Cortex of kidney (tissue), 1 donor: Measurements from ENCODE around the gene C12orf76.
"Not testable (repeated sequence)": the region's sequence is repeated elsewhere in the genome, so short reads cannot be mapped to it uniquely, and the experiment has no call there.

ENCODE experiments used
- DNase-seq: peaks from one replicate; lab custom pipeline; 2025; lab: John Stamatoyannopoulos, UW

C12orf76 gene

DNA sequence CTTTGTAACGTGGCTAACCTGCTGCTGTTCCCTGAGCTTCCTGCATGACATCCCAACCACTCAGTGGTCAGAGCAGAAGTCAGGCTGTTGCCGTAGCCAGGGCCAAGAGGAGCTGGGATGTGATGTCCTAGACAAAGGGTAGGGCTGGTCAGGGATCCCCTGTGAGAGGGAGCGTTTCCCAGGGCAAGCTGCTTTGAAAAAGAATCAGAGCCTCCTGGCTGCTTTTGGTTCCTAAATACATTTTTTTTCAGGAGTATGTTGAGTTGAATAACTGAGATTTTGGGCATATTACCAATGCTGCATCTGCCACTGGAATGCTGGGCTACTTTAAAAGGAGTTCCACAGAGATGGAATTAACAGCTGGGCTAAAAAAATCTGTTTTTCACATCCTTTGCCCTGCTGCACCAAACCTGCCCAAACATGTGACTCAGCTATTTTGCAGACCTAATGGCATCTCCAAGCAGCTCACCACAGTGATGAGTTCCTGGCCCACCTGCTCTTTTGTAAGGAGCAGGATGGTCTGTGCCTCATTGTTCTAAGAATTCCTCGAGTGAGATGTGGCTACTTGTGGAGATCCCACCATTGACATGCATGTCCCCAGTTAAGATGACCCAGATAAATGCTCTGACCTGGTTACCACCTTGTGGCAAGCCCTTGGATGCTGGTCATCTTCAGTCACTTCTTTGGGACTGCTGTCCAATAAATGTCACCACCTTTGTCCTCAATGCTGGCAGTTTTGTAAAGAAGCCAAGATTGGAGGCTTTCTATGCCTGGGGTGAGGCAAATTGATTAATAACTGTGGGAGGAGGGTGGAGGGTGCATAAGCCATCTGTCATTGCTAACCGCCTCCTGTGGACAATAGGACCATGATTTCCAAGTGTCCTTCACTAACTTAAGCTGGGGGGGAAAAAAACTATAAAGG lies 25.0 kb downstream of the C12orf76 start:
- no peak for DNase-seq

DNA sequence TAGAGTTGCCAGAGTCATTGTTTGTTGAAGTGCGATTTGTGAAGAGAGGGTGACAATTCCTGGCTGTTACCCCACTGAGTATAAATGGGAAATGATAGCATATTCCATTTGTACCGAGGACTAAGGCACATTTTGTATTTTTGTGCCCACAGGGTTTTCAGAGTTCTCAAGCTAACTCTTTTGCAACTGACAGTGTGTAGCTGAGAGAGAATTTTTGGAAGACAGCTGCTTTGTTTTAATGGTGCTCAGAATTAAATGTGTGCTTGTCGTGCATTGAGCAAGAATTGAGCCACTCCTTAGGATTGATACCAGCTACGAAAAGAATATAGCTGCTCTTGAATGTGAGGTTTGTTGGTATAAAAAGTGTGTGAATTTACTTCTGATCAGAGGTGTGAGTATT lies 27.4 kb downstream of the C12orf76 start:
- DNase-seq = no peak

DNA sequence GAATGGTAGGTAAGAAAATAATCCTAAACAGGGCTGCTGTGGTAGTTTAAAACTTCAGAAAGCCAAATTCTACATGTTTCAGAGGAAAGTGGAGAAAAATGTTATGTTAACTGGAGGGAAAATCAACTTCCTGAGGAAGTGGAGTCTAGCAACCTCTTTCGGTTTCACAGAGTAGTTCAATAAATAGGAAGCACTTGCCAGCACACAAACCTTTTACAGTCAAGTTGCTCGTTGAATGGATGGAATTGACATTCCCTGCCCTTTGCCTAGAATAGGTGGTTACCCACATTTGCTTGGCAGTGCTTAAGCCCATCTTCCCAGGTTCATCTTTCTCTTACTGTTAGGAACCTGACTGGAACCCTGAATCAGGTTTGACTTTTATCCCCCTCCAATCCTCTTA lies 33.2 kb downstream of the C12orf76 start:
- no peak for DNase-seq

DNA sequence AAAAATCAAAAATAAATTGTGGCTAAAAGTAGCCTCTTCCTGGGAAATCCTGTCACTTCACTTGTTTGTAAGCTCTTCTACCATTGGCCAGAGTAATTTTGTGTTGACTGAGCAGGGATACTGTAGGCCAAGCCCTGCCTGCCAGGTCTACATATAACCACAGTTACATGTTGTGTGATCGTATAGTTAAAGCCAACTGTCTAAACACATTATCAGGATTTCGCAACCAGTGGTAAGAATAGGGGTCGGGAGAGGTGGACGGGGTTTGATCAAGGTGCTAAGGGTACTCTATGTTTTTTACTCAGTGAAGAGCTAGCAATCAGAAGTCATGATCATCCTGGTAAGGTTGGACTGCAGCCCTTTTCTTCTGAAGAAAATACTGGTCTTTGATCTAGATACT lies 35.7 kb downstream of the C12orf76 start:
- DNase-seq = no peak

DNA sequence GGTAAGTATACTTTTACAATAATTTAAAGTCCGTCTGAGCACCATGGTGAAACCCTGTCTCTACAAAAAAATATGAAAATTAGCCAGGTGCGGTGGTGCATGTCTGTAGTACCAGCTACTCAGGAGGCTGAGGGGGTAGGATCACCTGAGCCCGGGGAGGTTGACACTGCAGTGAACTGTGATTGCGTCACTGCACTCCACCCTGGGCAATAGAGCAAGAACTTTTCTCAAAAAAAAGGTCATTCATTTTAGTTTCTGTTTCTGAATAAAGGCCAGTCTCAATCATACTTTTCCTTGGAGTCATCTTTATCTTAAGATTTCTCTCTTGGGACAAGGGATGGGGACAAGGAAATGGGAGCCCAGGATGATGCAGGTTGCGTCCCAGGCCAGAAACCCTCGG lies 36.2 kb downstream of the C12orf76 start:
- DNase-seq = no peak

DNA sequence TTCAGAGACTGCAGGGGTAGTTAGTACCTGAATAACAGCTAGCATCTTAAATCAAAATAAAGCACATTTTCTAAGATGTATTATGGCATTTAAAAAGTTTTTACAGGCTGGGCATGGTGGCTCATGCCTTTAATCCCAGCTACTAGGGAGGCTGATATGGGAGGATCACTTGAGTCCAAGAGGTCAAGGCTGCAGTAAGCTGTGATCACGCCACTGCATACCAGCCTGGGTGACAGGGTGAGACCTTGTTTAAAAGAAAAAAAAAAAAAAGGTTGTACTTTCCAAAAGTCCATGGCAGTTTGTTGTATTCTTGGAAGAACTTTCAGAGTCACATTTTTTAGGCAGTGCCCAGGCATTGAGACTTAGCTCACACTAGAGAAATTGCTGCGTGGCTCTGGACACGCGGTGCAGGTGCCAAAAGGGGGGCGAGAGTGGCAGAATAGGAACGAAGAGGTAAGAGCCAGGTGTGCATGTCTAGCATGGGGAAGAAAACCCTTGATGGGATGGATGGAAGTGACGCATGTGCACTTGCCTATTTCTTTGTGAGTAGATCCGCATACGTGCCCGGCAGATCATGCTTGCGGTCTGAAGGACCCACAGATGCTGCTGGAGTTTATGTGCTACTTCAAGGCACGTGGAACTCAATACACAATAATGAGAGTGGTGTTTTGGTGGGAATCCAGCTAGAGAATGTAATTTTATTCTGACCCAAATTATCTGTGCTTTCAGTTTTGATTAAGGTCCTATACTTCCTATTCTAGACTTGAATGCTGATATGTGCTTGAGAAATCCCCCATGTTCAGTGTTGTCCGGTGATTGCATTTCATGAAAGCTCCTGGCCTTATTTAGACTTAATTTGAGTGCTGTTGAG lies 37.2 kb downstream of the C12orf76 start:
- no peak for DNase-seq

DNA sequence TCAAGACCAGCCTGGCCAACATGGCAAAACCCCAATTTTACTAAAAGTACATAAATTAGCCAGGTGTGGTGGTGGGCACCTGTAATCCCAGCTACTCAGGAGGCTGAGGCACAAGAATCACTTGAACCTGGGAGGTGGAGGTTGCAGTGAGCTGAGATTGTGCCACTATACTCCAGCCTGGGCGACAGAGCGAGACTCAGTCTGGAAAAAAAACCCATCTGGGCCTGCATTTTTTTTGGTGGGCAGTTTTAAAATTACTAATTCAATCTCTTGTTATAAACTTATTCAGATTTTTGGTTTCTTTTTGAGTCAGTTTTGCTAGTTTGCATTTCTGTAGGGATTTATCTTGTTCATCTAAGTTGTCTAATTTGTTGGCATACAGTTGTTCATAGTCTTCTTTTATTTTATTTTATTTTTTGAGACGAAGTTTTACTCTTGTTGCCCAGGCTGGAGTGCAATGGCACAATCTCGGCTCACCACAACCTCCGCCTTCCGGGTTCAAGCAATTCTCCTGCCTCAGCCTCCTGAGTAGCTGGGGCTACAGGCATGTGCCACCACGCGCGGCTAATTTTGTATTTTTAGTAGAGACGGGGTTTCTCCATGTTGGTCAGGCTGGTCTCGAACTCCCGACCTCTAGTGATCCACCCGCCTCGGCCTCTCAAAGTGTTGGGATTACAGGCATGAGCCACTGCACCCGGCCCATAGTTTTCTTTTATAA lies 39.5 kb downstream of the C12orf76 start:
- not testable (repeated sequence) for DNase-seq

DNA sequence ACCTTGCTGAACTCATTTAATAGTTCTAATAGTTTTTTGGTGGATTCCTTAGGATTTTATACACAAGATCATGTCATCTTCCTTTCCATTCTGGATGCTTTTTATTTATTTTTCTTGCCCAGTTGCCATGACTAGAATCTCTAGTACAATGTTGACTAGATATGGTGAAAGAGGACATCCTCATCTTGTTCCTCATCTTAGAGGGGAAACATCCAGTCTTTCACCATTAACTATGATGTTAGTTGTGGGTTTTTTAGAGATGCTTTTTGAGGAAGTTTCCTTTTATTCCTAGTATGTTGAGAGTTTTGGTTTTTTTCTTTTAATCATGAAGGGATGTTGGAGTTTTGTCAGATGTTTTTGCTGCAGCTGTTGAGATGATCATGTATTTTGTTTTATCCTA lies 40.4 kb downstream of the C12orf76 start:
- DNase-seq = no peak

DNA sequence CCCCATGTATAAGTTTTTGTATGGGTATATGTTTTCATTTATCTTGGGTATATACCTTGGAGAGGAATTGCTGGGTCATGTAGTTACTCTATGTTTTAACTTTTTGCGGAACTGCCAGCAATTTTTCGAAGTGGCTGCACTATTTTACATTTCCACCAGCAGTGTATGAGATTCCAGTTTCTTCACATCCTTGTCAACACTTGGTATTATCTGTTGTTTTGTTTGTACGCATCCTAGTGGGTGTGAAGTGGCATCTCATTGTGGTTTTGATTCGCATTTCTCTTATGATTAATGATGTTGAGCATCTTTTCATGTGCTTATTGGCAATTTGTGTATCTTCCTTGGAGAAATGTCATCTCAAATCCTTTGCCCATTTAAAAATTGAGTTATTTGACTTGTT lies 42.2 kb downstream of the C12orf76 start:
- no peak for DNase-seq

DNA sequence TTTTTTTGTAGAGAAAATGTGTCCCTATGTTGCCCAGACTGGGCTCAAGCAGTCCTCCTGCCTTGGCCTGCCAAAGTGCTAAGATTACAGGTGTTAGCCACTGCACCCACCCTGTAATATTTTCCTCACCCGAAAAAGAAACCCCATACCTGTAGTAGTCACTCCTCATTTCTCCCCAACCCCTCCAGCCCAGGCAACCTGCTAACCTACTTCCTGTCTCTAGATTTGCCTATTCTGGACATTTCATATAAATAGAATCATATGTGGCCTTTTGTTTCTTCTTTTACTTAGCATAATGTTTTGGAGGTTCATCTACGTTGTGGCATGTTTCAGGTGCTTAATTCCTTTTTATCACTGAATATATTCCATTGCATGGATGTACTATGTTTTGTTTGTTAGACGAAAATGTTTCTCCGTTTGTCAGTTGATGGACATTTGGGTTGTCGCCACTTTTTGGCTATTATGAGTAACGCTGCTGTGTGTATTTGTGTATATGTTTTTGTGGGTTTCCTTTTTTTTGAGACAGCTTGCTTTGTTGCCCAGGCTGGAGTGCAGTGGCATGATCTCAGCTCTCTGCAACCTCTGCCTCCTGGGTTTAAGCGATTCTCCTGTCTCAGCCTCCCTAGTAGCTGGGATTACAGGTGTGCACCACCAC lies 42.9 kb downstream of the C12orf76 start:
- no peak for DNase-seq

DNA sequence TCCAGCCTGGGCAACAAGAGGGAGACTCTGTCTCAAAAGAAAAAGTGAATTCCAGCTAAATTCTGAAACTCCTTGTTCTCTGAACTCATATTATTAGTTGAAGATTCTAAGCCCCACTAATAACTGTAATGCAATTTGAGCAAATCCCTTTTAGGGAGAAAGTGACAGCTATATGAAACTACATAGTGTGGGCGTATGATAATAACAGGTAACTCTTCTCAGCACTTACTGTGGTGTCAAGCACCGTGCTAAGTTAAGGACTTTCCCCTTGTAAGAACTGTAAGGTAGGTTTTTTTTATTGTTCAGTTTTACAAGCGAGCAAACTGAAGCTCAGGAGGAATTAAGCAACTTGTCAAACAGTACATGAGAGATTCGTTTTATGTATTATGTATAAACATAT lies 43.7 kb downstream of the C12orf76 start:
- DNase-seq = no peak

DNA sequence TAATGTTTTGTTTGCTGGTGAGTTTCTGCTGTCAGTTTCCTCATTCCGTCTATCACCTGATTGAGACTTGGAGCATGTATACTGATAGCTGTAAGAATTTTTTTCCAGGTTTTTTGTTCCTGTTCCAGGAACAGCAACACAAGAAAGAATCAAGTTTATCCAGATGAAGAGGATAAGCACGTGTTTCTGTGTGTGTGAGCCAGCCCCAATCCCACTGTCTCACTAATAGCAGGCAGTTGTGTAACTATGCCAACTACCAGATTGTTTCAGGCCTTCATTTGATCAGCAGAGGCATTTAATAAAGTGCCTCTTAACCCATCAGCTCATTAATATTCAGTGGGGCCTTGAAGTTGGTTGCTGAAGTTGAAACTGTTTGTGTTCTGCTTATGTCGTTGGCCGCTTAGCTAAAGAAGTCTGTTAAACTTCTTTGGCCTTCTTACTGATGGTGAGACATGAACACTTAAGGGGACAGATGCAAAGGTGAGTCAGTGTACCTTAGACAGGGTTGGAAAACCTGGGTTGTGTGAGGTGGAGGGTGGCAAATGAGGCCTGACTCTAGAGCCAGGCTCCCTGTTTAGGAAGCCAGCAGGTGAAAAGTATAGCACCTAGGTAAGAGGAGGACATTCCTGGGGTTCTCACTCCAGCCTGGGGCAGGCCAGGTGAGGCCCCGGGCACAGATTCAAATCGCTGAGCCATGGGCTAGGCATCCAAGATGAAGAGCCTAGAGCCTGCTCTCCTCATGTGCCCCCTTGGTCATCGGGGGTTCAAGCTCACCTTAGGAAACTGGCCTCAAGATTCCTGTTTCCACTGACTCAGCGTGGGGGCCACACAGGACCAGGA lies 45.4 kb downstream of the C12orf76 start:
- DNase-seq = no peak

DNA sequence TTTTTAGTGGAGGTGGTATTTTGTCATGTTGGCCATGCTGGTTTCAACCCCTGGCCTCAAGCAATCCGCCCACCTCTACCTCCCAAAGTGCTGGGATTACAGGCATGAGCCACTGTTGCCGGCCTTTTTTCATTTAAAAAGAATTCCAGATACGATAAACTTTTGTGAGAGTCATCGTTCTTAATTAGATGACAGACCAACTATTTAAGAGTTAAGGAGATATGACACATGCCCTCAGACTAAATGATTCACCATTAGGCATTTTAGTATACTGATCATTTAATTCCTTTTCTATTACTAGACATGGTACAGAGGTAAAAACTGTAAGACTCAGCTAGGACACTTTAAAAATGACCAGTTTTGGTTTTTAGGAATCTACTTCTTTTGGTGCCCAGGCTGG lies 46.7 kb downstream of the C12orf76 start:
- DNase-seq = no peak

DNA sequence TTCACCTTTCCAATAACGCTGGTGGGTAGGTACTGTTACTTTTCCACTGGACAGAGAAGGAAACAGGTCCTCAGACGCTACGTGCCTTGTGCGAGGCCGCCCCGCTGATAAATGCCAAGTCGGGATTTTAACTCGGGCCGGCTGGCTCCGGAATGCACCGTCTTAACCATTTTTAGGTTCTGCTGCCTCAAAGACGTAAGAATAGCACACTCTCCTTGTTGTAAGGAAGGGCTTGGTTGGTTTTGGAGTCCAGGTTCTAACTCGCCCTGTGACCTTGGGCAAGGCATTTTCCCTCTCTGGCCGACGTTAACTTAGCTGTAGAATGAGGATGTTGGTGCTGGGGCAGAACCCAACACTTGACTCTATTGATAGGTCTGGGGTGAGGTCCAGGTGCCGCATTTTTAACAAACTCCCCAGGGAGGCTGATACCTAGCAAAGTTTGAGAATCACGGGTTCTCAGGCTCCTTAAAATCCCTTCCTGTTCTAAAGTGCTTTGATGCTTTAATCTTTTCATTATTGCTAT lies 48.3 kb downstream of the C12orf76 start:
- no peak for DNase-seq

DNA sequence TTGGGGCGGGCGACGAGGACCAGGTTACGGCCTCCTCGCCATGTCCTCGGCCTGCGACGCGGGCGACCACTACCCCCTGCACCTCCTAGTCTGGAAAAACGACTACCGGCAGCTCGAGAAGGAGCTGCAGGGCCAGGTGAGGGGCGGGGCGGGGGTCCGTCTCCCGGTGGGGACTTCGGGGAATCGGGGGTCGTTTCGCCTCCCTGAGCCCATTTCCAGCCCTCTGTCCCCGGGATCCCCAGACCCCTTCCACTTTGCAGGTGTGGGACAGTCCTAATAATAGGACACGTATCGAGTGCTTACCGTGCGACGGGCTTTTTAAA lies 48.7 kb downstream of the C12orf76 start:
- DNase-seq = no peak

DNA sequence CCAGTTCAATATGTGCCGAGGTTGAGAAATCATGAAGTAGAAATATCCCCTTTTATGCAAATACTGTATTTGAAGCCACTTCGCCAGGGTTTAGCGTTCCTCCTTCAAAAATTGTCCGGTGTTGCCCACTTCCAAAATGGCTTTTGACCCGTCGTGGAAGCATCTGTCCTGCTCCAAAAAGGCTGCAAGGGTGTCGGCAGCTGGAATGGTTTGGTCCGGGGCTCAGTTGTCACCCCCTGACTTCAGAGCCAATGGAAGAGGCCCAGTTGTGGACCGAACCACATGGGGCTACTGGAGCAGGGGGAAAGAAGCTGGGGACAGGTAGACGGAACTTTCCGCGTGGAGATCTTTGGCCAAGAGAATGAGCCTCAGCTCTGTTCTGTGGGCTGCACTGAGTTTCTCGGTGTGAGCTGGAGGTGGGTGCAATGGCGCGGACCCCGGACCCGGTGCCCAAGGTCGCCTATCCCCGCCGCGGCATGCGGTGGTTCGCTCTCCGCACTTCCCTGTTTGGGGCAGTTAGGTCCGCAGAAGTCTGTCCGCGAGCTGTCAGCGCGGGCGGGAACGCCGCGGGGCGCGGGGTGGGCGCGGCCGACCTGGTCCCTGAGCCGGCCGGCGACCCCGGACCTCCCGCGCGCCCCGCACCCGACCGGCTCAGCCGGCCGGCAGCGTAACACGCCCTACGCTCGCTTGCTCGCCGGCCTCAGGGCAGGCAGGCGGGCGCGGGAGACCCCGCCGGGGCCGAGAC lies 49.2 kb downstream of the C12orf76 start, which contains the start of gene ANKRD13A:
Gene ANKRD13A, plus strand, starts transcription at position 527 of the 745 bp plus-strand sequence. CDS start 259 bp downstream, outside the sequence.
- DNase-seq = peak; percentile 9

DNA sequence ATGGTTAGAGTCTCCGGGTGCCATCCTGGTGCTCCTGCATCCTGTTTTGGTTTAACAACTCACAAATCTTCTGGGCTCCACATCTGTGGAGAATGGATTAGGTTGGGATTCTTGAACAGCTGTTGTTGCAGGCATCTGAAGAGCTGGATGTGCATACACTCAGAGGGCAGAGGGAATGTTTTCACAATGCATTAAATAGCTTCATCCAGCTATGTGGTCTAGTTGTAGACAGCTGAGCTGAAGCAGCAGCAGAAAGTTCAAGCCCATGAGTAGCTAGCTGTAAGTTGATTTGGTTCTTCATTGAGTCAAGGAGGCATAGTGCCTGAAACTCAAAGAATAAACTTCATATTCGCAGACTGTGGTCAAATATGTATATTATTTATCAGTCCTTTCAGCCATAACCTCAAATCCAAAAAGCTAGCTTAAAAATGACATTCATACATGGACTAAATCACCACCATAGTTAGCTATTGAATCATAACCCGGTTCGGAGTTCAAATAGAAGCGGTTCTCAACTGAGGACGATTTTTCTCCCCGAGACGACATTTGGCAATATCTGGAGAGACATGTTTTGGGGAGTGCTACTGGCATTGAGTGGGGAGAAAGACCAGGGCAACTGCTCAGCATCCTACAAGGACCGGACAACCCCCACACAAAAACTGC lies 50.0 kb downstream of the C12orf76 start:
- no peak for DNase-seq

DNA sequence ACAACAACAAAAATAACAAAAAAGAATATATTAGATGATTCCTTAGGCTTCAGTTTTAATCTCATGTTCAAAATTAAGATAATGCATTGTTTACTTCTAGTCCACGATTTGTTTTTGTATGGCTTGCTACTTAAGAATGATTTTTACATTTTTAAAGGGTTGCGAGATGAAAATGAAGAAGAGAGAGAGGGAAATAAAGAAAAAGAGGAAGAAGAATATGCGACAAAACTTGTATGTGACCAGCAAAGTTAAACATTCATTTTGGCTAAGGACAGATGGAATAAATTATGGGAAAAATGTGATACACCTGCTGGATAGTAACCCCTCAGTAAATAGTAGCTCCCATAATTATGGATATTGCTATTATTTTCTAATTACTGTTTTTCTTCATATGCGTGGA lies 50.9 kb downstream of the C12orf76 start:
- no peak for DNase-seq

DNA sequence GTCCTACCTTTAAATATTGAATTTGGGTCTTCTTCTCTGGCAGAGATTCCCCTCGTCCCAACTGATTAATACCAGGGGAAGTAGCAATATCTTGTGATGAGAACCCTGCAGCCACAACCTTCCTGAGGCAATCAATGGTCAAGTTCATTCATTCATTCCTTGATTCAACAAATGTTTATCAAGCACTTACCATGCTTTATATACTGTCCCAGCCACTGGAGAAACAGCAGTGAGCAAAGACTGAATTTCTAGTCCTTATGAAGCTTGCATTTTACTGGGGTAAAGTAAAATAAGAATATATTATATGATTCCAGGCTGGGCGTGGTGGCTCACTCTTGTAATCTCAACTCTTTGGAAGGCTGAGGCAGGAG lies 51.9 kb downstream of the C12orf76 start:
- DNase-seq = no peak
